K562 (cell line): ENCODE measurements around the gene RSF1. TPM values are rescaled to one million over a fixed set of nuclear protein-coding genes. Genes with fewer than 3 reads are reported as not detected.

Experiments used
- CHAMP1 ChIP-seq: fragments of 450-650 bp; IDR thresholded peaks from 2 replicates; pipeline ENCODE4 v1.6.1; 2016; ENCODE audit warnings: mild to moderate bottlenecking
- EHMT2 ChIP-seq: fragments of 450-650 bp; IDR thresholded peaks from 2 replicates; pipeline ENCODE4 v1.6.1; 2018; ENCODE audit warnings: antibody characterized with exemption
- MIER1 ChIP-seq: fragments of 450-650 bp; IDR thresholded peaks from 2 replicates; pipeline ENCODE4 v1.6.1; 2016; ENCODE audit warnings: antibody characterized with exemption, mild to moderate bottlenecking, low read depth
- MNT ChIP-seq, 2 experiments: fragments of 450-650 bp; conservative IDR thresholded peaks; 2 replicates each; pipeline ENCODE4 v1.6.1; 2017; ENCODE audit warnings: mild to moderate bottlenecking in 2 of 2, moderate library complexity in 2 of 2
- NBN ChIP-seq: fragments of 450-650 bp; IDR thresholded peaks from 2 replicates; pipeline ENCODE4 v1.6.1; 2016; ENCODE audit warnings: low read depth, mild to moderate bottlenecking
- REST ChIP-seq, 2 experiments: fragments of 450-650 bp; formaldehyde crosslinking in 1 of 2; IDR thresholded peaks; 2 replicates each; pipeline versions ENCODE4 v1.4.0 to v1.6.1; 2014 to 2020; ENCODE audit warnings: mild to moderate bottlenecking in 2 of 2, borderline replicate concordance in 1 of 2, low read depth in 1 of 2
- SMAD2 ChIP-seq: fragments of 150-350 bp; IDR thresholded peaks from 2 replicates; pipeline ENCODE4 v1.6.1; 2014; ENCODE audit warnings: low read depth, mild to moderate bottlenecking, low read length
- TCF15 ChIP-seq: fragments of 250-450 bp; sonication (Bioruptor Pico); IDR thresholded peaks from 2 replicates; pipeline ENCODE4 v1.8.0; 2022; ENCODE audit warnings: moderate library complexity, mild to moderate bottlenecking, inconsistent platforms
- polyA plus RNA-seq, 8 experiments: library from polyadenylated mRNA; depleted of rRNA in 4 of 8; stranded (reverse) in 5 of 8; unstranded in 3 of 8; fragments of >200 nt; fragmentation: Nextera tagmentation in 2 of 8; fragmentation: Illumina TruSeq in 1 of 8; extraction: Ambion mirVana in 2 of 8; extraction: Trizol in 1 of 8; gene quantifications; 2 replicates each; pipeline versions ENCODE4 v1.2.1 to v1.2.3, GENCODE V29; 2011 to 2014; ENCODE audit warnings: inconsistent platforms in 1 of 8, missing spikeins in 1 of 8
- total RNA-seq, 7 experiments: library from RNA; depleted of rRNA in 6 of 7; stranded (reverse); fragments of >200 nt in 6 of 7; fragmentation: Illumina TruSeq in 2 of 7; extraction: Trizol in 2 of 7; gene quantifications; 2 replicates each; pipeline versions ENCODE4 v1.2.1 to v1.2.3, GENCODE V29; 2011 to 2021; ENCODE audit warnings: low replicate concordance in 1 of 7

The RSF1 gene
- total and polyA plus RNA-seq, 9 of the 15 experiments (the other 6 are each of a cell fraction or from before 2014, with no cell fraction given) = 9.7 to 63.6 (median 42.8) TPM

GRCh38 chr11:77779935-77780334 is 40.6 kb downstream of the RSF1 start (continued):
- TF ChIP-seq CHAMP1 (peak; percentile 65; the same call in 1 of the 2 replicates), NBN (no peak), TCF15 (CRISPR knock-in tag) (no peak), REST (IDR thresholded peaks at IDR 0.05; ENCODE audit: borderline replicate concordance) (peak; percentile 98), REST (CRISPR knock-in tag; IDR thresholded peaks at IDR 0.05; ENCODE audit: low read depth) (peak; percentile 90), SMAD2 (no peak), MIER1 (peak; percentile 91), MNT (conservative IDR thresholded peaks at IDR 0.05) (0 out of 4 replicates have a peak, but pooled peaks of 1 of the 2 experiments have one; percentile 18), EHMT2 (peak; percentile 97)
